ENCODE results near the gene ALKBH3.

ALKBH3 gene

GRCh38 chr11:43920598-43921419 lies 40.2 kb downstream of the ALKBH3 start:
- DNase-seq: peak; percentile 93 to 98
- H2AK5ac ChIP-seq (ENCODE audit: low read length): no peak overlapping the region
- no peak overlapping the region for H3K18ac ChIP-seq (ENCODE audit: low read length)
- H3K27me3 ChIP-seq (ENCODE audit: insufficient read depth, low read length): no peaks in the 10 kb centered on the region
- H2BK12ac ChIP-seq (ENCODE audit: low read length): no peak overlapping the region
- H4K91ac ChIP-seq (ENCODE audit: low read depth, low read length): peak overlapping the region; percentile 62
- WGBS (ENCODE audit: extremely low coverage, insufficient coverage, insufficient read length): no CpG with 5 or more reads among the region's 10 CpGs
- H2BK5ac ChIP-seq (ENCODE audit: low read depth, low read length, poor library complexity): no peak overlapping the region
- H3K4ac ChIP-seq (ENCODE audit: low read depth, low read length): no peak overlapping the region
- H3K14ac ChIP-seq (ENCODE audit: low read length): no peak overlapping the region
- no peak overlapping the region for H3K4me2 ChIP-seq (ENCODE audit: low read length)
- H3K36me3 ChIP-seq (ENCODE audit: control insufficient read depth in 1 of 2, insufficient read depth in 2 of 2, low read length in 2 of 2): peaks cover 0 to 2% of the 10 kb centered on the region in 2 experiments
- H3K27ac ChIP-seq (ENCODE audit: low read depth, low read length): peak overlapping the region; percentile 31
- no peak overlapping the region for H2AFZ ChIP-seq (ENCODE audit: insufficient read depth, low read length, poor library complexity)
- no peaks in the 10 kb centered on the region for H3K79me2 ChIP-seq (ENCODE audit: control insufficient read depth, insufficient read depth, low read length, poor library complexity)
- no peak overlapping the region for H3K9ac ChIP-seq (ENCODE audit: low read length)
- no peak overlapping the region for H3K23ac ChIP-seq (ENCODE audit: low read length)
- H3K4me1 ChIP-seq (ENCODE audit: control insufficient read depth in 1 of 2, insufficient read depth in 2 of 2, low read length in 2 of 2): peaks cover 14 to 23% of the 10 kb centered on the region in 2 experiments
- H2BK120ac ChIP-seq (ENCODE audit: insufficient read depth, low read length, poor library complexity): peak overlapping the region; percentile 38
- peaks cover 9% of the 10 kb centered on the region for H3K79me1 ChIP-seq (ENCODE audit: low read length)
- no peak overlapping the region for H3K4me3 ChIP-seq (ENCODE audit: low read depth, low read length)
- no peak overlapping the region for H4K12ac ChIP-seq (ENCODE audit: low read depth, low read length)
- H3K9me3 ChIP-seq (ENCODE audit: insufficient read depth, low read depth, low read length): no peaks in the 10 kb centered on the region
- no peak overlapping the region for H4K8ac ChIP-seq (ENCODE audit: low read depth, low read length)

- Histone ChIP-seq H3K4me2 (ENCODE audit: low read length) (no peak overlapping the region), H3K27me3 (ENCODE audit: insufficient read depth, low read length) (no peaks in the 10 kb centered on the region), H2BK5ac (ENCODE audit: low read depth, low read length, poor library complexity) (no peak overlapping the region), H2AFZ (ENCODE audit: insufficient read depth, low read length, poor library complexity) (no peak overlapping the region), H4K12ac (ENCODE audit: low read depth, low read length) (no peak overlapping the region), H3K27ac (ENCODE audit: low read depth, low read length) (peak overlapping the region; percentile 8), H3K9ac (ENCODE audit: low read length) (no peak overlapping the region), H3K79me1 (ENCODE audit: low read length) (peaks cover 9% of the 10 kb centered on the region), H3K79me2 (ENCODE audit: control insufficient read depth, insufficient read depth, low read length, poor library complexity) (no peaks in the 10 kb centered on the region), H4K8ac (ENCODE audit: low read depth, low read length) (no peak overlapping the region), H4K91ac (ENCODE audit: low read depth, low read length) (no peak overlapping the region), H3K4me3 (ENCODE audit: low read depth, low read length) (no peak overlapping the region), H3K9me3 (ENCODE audit: insufficient read depth, low read depth, low read length) (no peaks in the 10 kb centered on the region), H2AK5ac (ENCODE audit: low read length) (no peak overlapping the region), H3K4me1 (ENCODE audit: control insufficient read depth in 1 of 2, insufficient read depth in 2 of 2, low read length in 2 of 2) (peaks cover 14 to 24% of the 10 kb centered on the region in 2 experiments), H3K36me3 (ENCODE audit: control insufficient read depth in 1 of 2, insufficient read depth in 2 of 2, low read length in 2 of 2) (peaks cover 0 to 2% of the 10 kb centered on the region in 2 experiments), H3K23ac (ENCODE audit: low read length) (no peak overlapping the region), H3K14ac (ENCODE audit: low read length) (no peak overlapping the region), H3K18ac (ENCODE audit: low read length) (no peak overlapping the region), H3K4ac (ENCODE audit: low read depth, low read length) (no peak overlapping the region), H2BK120ac (ENCODE audit: insufficient read depth, low read length, poor library complexity) (peak overlapping the region; percentile 57), H2BK12ac (ENCODE audit: low read length) (no peak overlapping the region)
- no CpG with 5 or more reads among the region's 8 CpGs for WGBS (ENCODE audit: extremely low coverage, insufficient coverage, insufficient read length)
- DNase-seq: no peak
Measured at GRCh38 chr11:43921561-43922294, 41.1 kb downstream of the ALKBH3 start.

GRCh38 chr11:43922295-43922648 lies 41.6 kb downstream of the ALKBH3 start:
- H3K9ac ChIP-seq (ENCODE audit: low read length): no peak overlapping the region
- whole genome bisulfite sequencing (ENCODE audit: extremely low coverage, insufficient coverage, insufficient read length): no CpG with 5 or more reads among the region's 3 CpGs

GRCh38 chr11:43922744-43923405 lies 42.2 kb downstream of the ALKBH3 start:
- Histone ChIP-seq H3K4me3 (ENCODE audit: low read depth, low read length) (no peak overlapping the region), H4K91ac (ENCODE audit: low read depth, low read length) (no peak overlapping the region), H2BK12ac (ENCODE audit: low read length) (no peak overlapping the region), H2AK5ac (ENCODE audit: low read length) (no peak overlapping the region), H3K18ac (ENCODE audit: low read length) (no peak overlapping the region), H3K79me1 (ENCODE audit: low read length) (peaks cover 9% of the 10 kb centered on the region), H2BK120ac (ENCODE audit: insufficient read depth, low read length, poor library complexity) (no peak overlapping the region), H3K4me2 (ENCODE audit: low read length) (no peak overlapping the region), H3K27ac (ENCODE audit: low read depth, low read length) (no peak overlapping the region), H3K9ac (ENCODE audit: low read length) (no peak overlapping the region), H3K4ac (ENCODE audit: low read depth, low read length) (no peak overlapping the region), H3K36me3 (ENCODE audit: control insufficient read depth in 1 of 2, insufficient read depth in 2 of 2, low read length in 2 of 2) (peaks cover 0 to 2% of the 10 kb centered on the region in 2 experiments), H3K23ac (ENCODE audit: low read length) (no peak overlapping the region), H2AFZ (ENCODE audit: insufficient read depth, low read length, poor library complexity) (no peak overlapping the region), H3K14ac (ENCODE audit: low read length) (no peak overlapping the region), H3K27me3 (ENCODE audit: insufficient read depth, low read length) (no peaks in the 10 kb centered on the region), H4K12ac (ENCODE audit: low read depth, low read length) (no peak overlapping the region), H2BK5ac (ENCODE audit: low read depth, low read length, poor library complexity) (no peak overlapping the region), H3K4me1 (ENCODE audit: control insufficient read depth in 1 of 2, insufficient read depth in 2 of 2, low read length in 2 of 2) (peaks cover 14 to 24% of the 10 kb centered on the region in 2 experiments), H4K8ac (ENCODE audit: low read depth, low read length) (no peak overlapping the region), H3K9me3 (ENCODE audit: insufficient read depth, low read depth, low read length) (no peaks in the 10 kb centered on the region), H3K79me2 (ENCODE audit: control insufficient read depth, insufficient read depth, low read length, poor library complexity) (no peaks in the 10 kb centered on the region)
- WGBS (ENCODE audit: extremely low coverage, insufficient coverage, insufficient read length): no CpG with 5 or more reads among the region's 6 CpGs
- DNase-seq: no peak

More at GRCh38 chr11:43922295-43922648, 41.6 kb downstream of the ALKBH3 start:
- Histone ChIP-seq H3K79me1 (ENCODE audit: low read length) (peaks cover 9% of the 10 kb centered on the region), H3K14ac (ENCODE audit: low read length) (no peak overlapping the region), H3K18ac (ENCODE audit: low read length) (no peak overlapping the region), H3K27ac (ENCODE audit: low read depth, low read length) (no peak overlapping the region), H2BK5ac (ENCODE audit: low read depth, low read length, poor library complexity) (no peak overlapping the region), H3K27me3 (ENCODE audit: insufficient read depth, low read length) (no peaks in the 10 kb centered on the region), H3K9me3 (ENCODE audit: insufficient read depth, low read depth, low read length) (no peaks in the 10 kb centered on the region), H3K36me3 (ENCODE audit: control insufficient read depth in 1 of 2, insufficient read depth in 2 of 2, low read length in 2 of 2) (peaks cover 0 to 2% of the 10 kb centered on the region in 2 experiments), H3K4me3 (ENCODE audit: low read depth, low read length) (no peak overlapping the region), H3K4me1 (ENCODE audit: control insufficient read depth in 1 of 2, insufficient read depth in 2 of 2, low read length in 2 of 2) (peaks cover 14 to 24% of the 10 kb centered on the region in 2 experiments), H4K91ac (ENCODE audit: low read depth, low read length) (no peak overlapping the region), H4K12ac (ENCODE audit: low read depth, low read length) (no peak overlapping the region), H2AFZ (ENCODE audit: insufficient read depth, low read length, poor library complexity) (no peak overlapping the region), H2AK5ac (ENCODE audit: low read length) (no peak overlapping the region), H3K4me2 (ENCODE audit: low read length) (no peak overlapping the region), H4K8ac (ENCODE audit: low read depth, low read length) (no peak overlapping the region), H3K79me2 (ENCODE audit: control insufficient read depth, insufficient read depth, low read length, poor library complexity) (no peaks in the 10 kb centered on the region), H2BK120ac (ENCODE audit: insufficient read depth, low read length, poor library complexity) (no peak overlapping the region), H3K4ac (ENCODE audit: low read depth, low read length) (no peak overlapping the region), H3K23ac (ENCODE audit: low read length) (no peak overlapping the region), H2BK12ac (ENCODE audit: low read length) (no peak overlapping the region)
- peak; percentile 50 to 56 for DNase-seq

Measured in trophoblast cell (in vitro differentiated cells and primary cell).